ENCODE results near the gene ZNF205.

ZNF205 gene

GRCh38 chr16:3118204-3118790 lies 5.9 kb downstream of the ZNF205 start:
- Histone ChIP-seq H3K4me1 (ENCODE audit: insufficient read depth, poor library complexity, severe bottlenecking) (no peaks in the 10 kb centered on the region), H3K27me3 (ENCODE audit: insufficient read depth, poor library complexity, severe bottlenecking) (no peaks in the 10 kb centered on the region), H3K27ac (ENCODE audit: poor library complexity, severe bottlenecking) (no peak overlapping the region), H3K4me3 (ENCODE audit: severe bottlenecking) (no peak overlapping the region), H3K36me3 (ENCODE audit: low read depth) (peaks cover 32% of the 10 kb centered on the region), H3K9me3 (ENCODE audit: severe bottlenecking) (no peaks in the 10 kb centered on the region)
- TF ChIP-seq CTCF (IDR thresholded peaks at IDR 0.05; ENCODE audit: poor library complexity, severe bottlenecking), result no peak
- ATAC-seq (ENCODE audit: low read depth) (no peak), DNase-seq (ENCODE audit: low spot score) (no peak)

- Histone ChIP-seq H3K9me3 (ENCODE audit: severe bottlenecking) (no peaks in the 10 kb centered on the region), H3K4me1 (ENCODE audit: insufficient read depth, poor library complexity, severe bottlenecking) (no peaks in the 10 kb centered on the region), H3K36me3 (ENCODE audit: low read depth) (peaks cover 32% of the 10 kb centered on the region), H3K4me3 (ENCODE audit: severe bottlenecking) (no peak overlapping the region), H3K27ac (ENCODE audit: poor library complexity, severe bottlenecking) (no peak overlapping the region), H3K27me3 (ENCODE audit: insufficient read depth, poor library complexity, severe bottlenecking) (no peaks in the 10 kb centered on the region)
- ATAC-seq (ENCODE audit: low read depth) (no peak), DNase-seq (ENCODE audit: low spot score) (no peak)
- no peak for TF ChIP-seq CTCF (IDR thresholded peaks at IDR 0.05; ENCODE audit: poor library complexity, severe bottlenecking)
Measured at GRCh38 chr16:3118846-3119245, 6.5 kb downstream of the ZNF205 start.

DNA sequence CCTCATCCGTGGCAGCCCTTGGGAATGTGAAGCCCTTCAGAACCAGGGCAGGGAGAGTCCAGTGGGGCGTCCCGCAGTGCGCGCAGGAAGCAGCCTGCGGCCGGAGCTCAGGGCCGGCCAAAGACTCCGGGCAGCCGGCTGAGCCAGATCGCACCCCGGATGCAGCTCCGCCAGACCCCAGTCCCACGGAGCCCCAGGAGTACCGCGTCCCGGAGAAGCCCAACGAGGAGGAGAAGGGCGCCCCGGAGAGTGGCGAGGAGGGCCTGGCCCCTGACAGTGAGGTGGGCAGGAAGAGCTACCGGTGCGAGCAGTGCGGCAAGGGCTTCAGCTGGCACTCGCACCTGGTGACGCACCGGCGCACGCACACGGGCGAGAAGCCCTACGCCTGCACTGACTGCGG lies 6.9 kb downstream of the ZNF205 start:
- Histone ChIP-seq H3K4me1 (ENCODE audit: insufficient read depth, poor library complexity, severe bottlenecking) (no peaks in the 10 kb centered on the region), H3K27ac (ENCODE audit: poor library complexity, severe bottlenecking) (no peak overlapping the region), H3K4me3 (ENCODE audit: severe bottlenecking) (no peak overlapping the region), H3K27me3 (ENCODE audit: insufficient read depth, poor library complexity, severe bottlenecking) (no peaks in the 10 kb centered on the region), H3K36me3 (ENCODE audit: low read depth) (peaks cover 30% of the 10 kb centered on the region), H3K9me3 (ENCODE audit: severe bottlenecking) (no peaks in the 10 kb centered on the region)
- no peak for TF ChIP-seq CTCF (IDR thresholded peaks at IDR 0.05; ENCODE audit: poor library complexity, severe bottlenecking)
- DNase-seq (ENCODE audit: low spot score), result no peak
- ATAC-seq (ENCODE audit: low read depth), result no peak

DNA sequence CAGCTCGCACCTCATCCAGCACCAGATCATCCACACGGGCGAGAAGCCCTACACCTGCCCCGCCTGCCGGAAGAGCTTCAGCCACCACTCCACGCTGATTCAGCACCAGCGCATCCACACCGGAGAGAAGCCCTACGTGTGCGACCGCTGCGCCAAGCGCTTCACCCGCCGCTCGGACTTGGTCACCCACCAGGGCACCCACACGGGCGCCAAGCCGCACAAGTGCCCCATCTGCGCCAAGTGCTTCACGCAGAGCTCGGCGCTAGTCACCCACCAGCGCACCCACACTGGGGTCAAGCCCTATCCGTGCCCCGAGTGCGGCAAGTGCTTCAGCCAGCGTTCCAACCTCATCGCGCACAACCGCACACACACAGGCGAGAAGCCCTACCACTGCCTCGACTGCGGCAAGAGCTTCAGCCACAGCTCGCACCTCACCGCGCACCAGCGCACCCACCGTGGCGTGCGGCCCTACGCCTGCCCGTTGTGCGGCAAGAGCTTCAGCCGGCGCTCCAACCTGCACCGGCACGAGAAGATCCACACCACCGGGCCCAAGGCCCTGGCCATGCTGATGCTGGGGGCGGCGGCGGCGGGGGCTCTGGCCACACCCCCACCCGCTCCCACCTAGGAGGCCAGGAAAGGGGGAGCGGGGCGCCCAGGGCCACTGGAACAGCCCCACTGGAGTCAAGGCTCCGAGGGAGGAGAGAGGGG lies 7.5 kb downstream of the ZNF205 start:
- ATAC-seq (ENCODE audit: low read depth), result no peak
- H3K36me3 ChIP-seq (ENCODE audit: low read depth), result peaks cover 24% of the 10 kb centered on the region
- TF ChIP-seq CTCF (IDR thresholded peaks at IDR 0.05; ENCODE audit: poor library complexity, severe bottlenecking), result no peak

GRCh38 chr16:3120435-3120834 lies 8.0 kb downstream of the ZNF205 start:
- no peak overlapping the region for H3K4me3 ChIP-seq (ENCODE audit: severe bottlenecking)
- TF ChIP-seq CTCF (IDR thresholded peaks at IDR 0.05; ENCODE audit: poor library complexity, severe bottlenecking), result no peak
- no peaks in the 10 kb centered on the region for H3K27me3 ChIP-seq (ENCODE audit: insufficient read depth, poor library complexity, severe bottlenecking)
- H3K4me1 ChIP-seq (ENCODE audit: insufficient read depth, poor library complexity, severe bottlenecking), result no peaks in the 10 kb centered on the region
- no peak overlapping the region for H3K27ac ChIP-seq (ENCODE audit: poor library complexity, severe bottlenecking)
- no peaks in the 10 kb centered on the region for H3K9me3 ChIP-seq (ENCODE audit: severe bottlenecking)
- DNase-seq (ENCODE audit: low spot score) (no peak), ATAC-seq (ENCODE audit: low read depth) (no peak)
- H3K36me3 ChIP-seq (ENCODE audit: low read depth), result peaks cover 18% of the 10 kb centered on the region

More for the DNA sequence above, 7.5 kb downstream of the ZNF205 start:
- Histone ChIP-seq H3K27ac (ENCODE audit: poor library complexity, severe bottlenecking) (no peak overlapping the region), H3K9me3 (ENCODE audit: severe bottlenecking) (no peaks in the 10 kb centered on the region), H3K4me3 (ENCODE audit: severe bottlenecking) (no peak overlapping the region), H3K27me3 (ENCODE audit: insufficient read depth, poor library complexity, severe bottlenecking) (no peaks in the 10 kb centered on the region), H3K4me1 (ENCODE audit: insufficient read depth, poor library complexity, severe bottlenecking) (no peaks in the 10 kb centered on the region)
- no peak for DNase-seq (ENCODE audit: low spot score)

Data from RWPE2 (cell line).